Activated CD8-positive, alpha-beta memory T cell treated with anti-CD3 and anti-CD28 coated beads, Interleukin-2, amount 50 U/mL, for 4 hours (primary cell): ENCODE results near the gene OSCP1.

Source experiments
- DNase-seq: peaks from one replicate; pipeline ENCODE4 v3.0.0-alpha.2; 2020

The OSCP1 gene

DNA sequence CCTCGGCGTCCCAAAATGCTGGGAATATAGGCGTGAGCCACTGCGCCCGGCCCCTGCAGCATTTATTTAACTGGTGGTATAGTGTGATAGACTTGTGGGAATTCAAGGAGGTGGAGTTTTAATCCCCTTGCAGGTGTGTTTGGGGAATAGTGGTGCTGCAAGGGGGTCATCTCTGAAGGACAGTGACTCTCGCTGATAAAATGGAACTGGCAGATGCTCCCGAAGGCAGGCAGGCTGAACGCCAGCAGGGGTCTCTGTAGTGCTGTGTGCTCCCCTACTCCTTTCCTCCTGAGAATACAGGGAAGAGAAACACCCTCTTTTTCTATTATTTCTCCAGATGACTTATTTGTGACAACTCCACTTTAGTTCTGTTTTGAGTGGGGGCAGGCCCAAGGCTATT lies 4.0 kb downstream of the OSCP1 start:
- DNase-seq = no peak

GRCh38 chr1:36443297-36443696 lies 7.0 kb downstream of the OSCP1 start:
- no peak for DNase-seq

GRCh38 chr1:36442337-36442736 lies 7.9 kb downstream of the OSCP1 start:
- no peak for DNase-seq

DNA sequence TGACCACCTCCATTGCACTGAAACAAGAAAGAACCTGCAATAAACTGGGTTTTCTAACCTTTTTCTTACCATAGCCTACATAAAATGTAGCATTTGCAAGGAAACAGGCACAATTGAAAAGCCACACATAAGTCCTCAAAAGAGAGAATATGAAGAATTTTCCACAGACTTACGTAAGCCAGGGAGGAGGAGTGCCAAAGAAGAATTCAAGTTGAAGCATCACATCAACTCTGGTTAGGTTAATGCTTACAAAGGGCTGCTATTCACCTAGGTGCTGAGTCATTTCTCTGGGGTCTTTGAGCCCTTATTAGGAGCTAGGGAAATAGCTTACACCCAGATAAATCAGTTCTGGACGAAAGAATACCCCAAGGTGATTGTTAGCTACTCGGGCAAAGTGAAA lies 9.6 kb downstream of the OSCP1 start:
- DNase-seq = no peak

DNA sequence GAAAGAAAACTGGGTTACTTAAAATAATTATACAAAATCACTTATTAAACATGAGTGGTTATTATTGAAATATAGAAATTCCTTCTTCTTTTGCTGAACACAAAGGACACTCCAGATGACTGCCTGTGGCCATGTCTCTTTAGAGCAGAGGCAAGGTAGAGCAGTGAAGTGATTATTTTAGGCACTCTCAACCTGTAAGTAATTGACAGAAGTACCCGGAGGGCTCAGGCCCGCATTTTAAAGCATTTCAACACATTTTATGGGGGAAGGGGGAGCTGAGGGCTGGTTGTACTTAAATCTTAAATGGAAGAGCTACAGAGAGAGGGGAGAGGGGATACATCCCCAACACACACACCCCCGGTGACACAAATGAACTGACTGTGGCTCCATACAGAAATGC lies 10.2 kb downstream of the OSCP1 start:
- DNase-seq = no peak

- DNase-seq = no peak
These were observed 11.5 kb downstream of the OSCP1 start for GRCh38 chr1:36438715-36439114.

DNA sequence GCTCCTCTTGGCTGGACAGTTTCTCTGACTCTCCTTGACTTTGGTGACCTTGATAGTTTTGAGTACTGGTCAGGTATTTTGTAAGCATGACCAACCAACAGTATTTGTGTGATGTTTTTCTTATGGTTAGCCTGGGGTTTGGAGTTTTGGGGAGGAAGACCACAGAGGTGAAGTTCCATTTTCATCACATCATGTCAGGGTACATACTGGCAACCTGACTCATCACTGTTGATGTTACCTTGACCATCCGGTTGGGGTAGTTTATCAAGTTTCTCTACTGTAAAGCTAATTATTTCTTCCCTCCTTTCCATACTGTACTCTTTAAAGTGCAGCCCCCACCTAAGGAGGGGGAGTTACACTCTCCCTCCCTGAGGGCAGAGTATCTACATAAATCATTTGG lies 13.4 kb downstream of the OSCP1 start:
- no peak for DNase-seq

GRCh38 chr1:36433102-36433501 lies 17.1 kb downstream of the OSCP1 start:
- no peak for DNase-seq

DNA sequence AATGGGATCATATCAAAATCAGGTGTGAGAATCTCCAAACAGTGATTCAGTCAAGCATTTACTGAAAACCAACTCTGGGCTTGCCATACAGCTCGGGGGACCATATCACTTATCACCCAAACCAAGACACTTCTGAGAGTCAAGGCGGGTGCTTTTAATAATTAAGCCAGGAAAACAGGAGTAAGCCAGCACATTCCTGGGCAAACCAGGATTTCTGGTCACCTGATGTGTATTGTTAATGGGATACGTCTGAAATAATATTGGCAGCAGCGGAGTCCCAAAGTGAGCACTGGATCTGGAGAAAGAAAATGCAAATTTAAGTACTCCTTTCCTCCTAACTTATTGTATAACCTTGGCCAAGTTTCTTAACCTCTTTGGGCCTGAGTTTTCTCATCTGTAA lies 17.6 kb downstream of the OSCP1 start:
- no peak for DNase-seq

DNA sequence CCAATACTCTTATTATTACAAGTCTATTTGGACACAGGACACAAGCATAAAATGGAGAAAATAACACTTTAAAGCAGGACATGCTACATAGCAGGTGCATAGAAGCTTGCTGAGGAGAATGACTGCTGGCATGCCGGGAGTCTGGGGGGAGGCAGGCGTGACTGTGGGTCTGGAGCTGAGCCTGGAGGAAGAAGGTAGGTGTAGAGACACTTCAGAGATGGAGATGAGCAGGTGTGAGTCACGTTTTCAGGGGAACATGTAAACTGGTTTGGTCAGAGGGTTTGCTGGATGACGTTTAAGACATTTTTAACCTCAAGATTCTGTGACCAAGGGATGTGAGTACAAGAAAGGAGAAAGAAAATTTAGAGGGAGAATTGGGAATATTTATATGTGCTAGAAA lies 24.5 kb downstream of the OSCP1 start:
- DNase-seq = no peak

- DNase-seq = no peak
These were observed 28.6 kb downstream of the OSCP1 start for GRCh38 chr1:36421649-36422048.

- DNase-seq = peak; percentile 91
These were observed 29.4 kb downstream of the OSCP1 start for GRCh38 chr1:36420836-36421317.

GRCh38 chr1:36420409-36420808 lies 29.8 kb downstream of the OSCP1 start:
- DNase-seq = no peak

GRCh38 chr1:36419569-36419968 lies 30.7 kb downstream of the OSCP1 start:
- no peak for DNase-seq

DNA sequence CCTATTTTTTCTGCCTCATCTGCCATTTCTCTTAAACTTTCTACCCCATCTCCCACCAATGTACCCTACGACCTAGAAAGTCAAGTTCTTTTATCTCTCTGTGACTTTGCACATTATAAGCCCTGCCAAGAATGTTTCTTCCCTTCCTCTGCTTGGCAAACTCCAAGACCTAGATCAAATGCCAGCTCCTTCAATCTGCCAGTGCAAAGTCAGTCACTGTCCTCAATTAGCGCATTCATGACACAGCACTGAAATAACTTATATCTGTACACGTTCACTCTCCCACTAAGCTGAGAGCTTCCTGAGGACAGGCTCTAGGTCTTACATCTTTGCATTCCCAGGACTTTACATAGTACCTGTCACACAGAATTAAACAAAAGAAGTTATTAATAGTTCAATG lies 31.1 kb downstream of the OSCP1 start:
- DNase-seq = no peak

- no peak for DNase-seq
These were observed 32.3 kb downstream of the OSCP1 start for GRCh38 chr1:36417931-36418330.

GRCh38 chr1:36415661-36416326 lies 34.5 kb downstream of the OSCP1 start:
- DNase-seq = no peak

DNA sequence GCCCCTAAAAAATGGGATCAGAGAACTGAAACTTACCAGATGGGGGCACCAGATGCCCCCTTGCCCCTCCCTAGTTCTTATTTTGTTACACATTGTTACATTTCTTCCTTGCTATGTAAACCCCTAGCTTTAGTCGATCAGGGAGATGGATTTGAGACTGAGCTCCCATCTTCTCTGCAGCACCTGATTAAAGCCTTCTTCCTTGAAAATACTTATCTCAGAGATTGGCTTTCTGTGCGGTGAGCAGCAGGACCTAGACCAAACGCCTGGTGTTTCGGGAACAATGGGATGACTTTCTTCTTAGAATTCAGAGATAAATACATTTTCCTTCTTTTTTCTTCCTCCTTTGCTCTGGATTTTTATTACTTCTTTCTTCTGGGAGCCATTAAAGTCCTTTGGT lies 35.9 kb downstream of the OSCP1 start:
- no peak for DNase-seq

DNA sequence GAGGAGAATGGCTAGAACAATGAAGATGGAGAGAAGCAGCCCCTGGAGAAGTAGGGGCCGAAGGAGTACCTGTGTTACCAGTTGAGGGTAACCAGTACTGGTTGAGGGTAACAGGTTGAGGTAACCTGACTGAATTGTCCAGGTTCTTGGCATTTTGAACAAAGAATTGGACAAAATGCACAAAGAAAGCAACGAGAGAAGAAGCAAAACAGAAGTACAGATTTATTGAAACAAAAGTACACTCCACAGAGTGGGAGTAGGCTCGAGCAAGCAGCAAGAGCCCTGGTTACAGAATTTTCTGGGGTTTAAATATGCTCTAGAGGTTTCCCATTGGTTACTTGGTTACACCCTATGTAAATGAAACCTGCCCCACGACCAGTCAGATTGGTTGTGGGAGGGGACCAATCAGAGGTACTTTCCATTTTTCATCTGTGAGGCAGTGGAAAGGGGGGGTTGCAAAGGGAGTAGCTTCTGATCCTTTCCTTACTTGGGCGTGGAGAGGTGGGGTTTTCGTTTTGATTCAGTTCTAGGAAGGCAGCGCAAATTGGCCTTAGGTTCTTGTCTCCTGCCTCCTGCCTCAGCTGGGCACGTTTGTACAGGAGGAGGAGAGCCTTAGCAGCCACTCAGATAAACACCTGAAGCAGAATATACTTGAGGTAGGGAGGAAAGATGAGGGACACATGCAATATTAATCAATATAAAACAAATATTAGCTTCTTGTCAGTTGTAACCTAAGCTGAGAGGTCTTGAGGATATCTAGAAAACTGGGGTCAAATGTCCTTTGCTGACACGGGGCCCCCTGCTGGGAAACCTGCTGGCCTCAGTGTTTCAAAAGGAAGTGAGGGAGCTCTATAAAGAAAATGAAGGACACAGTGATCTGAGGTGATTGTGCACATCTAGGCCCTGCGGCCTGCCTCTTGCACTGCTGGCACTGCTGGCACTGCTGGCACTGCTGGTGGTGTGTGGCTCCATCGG lies 38.3 kb downstream of the OSCP1 start:
- DNase-seq = no peak

DNA sequence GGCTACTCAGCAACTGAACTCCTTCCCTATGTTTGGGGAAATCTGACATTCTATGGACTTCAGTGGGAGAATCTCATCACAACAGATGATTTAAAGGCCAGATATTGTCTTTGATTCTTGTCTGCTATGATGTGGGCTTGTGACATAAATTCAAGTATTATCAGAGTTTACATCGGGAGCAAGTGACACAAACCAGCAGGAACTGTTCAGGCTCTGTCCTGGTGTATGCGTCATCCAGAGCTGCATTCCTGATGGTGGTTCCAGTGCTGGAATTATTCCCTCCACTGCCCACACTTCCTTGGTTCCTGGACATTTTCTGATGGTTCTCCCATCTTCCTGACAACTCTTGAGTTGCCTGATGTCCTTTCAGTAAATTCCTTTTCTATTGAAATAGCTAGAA lies 41.8 kb downstream of the OSCP1 start:
- DNase-seq = no peak

GRCh38 chr1:36406440-36406839 lies 43.8 kb downstream of the OSCP1 start:
- no peak for DNase-seq

DNA sequence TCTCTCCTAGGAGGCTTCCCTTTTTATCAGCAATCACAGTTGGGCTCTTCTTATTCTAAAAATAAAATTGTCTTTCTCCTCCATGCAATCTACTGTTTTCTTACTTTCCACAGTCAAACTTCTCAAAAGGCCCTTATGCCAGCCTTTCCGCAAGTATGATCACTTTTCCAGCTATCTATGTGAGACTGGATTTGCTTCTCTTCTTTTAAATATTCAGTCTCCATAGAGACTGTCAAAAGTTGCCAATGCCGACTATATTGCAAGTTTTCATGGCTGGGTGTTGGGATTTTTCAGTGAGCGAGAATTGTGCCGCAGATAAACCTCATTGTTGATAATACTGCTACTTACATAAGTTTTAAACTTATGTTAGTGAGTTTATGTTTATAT lies 47.8 kb downstream of the OSCP1 start:
- DNase-seq = no peak

- no peak for DNase-seq
These were observed 48.4 kb downstream of the OSCP1 start for GRCh38 chr1:36401602-36402503.
